GM23338 (cell line): Measurements from ENCODE around the gene ZSCAN2. TPM values are rescaled to one million over a fixed set of nuclear protein-coding genes. Genes with fewer than 3 reads are reported as not detected.
A peak's percentile ranks its signal among the peaks of the same experiment; 100 is the strongest.

ENCODE experiments used
- ATAC-seq: fragments of 200-7000 bp; cut with Tn5 transposase; 3 replicates; pipeline ENCODE4 v1.9.1; 2020
- DNase-seq: peaks from one replicate; pipeline ENCODE4 v3.0.0-alpha.2; 2015; ENCODE audit warnings: low spot score
- H2AFZ ChIP-seq: fragments of 200-600 bp; sonication (generic); 2 replicates; pipeline ENCODE4 v1.8.0; 2016; ENCODE audit warnings: antibody characterized with exemption, mild to moderate bottlenecking, moderate library complexity
- H3F3A ChIP-seq: fragments of 200-600 bp; sonication (generic); replicated peaks from 2 replicates; pipeline ENCODE4 v1.8.0; 2017; ENCODE audit warnings: antibody characterized with exemption, mixed run types, low read depth
- H3K27ac ChIP-seq: fragments of 200-600 bp; sonication (generic); 2 replicates; pipeline ENCODE4 v1.6.1; 2016; ENCODE audit warnings: low read depth
- H3K27me3 ChIP-seq: fragments of 200-600 bp; sonication (generic); 2 replicates; pipeline ENCODE4 v1.8.0; 2016; ENCODE audit warnings: mild to moderate bottlenecking, mixed run types, moderate library complexity; ENCODE audit not compliant: insufficient read depth
- H3K36me3 ChIP-seq: fragments of 200-600 bp; sonication (generic); 2 replicates; pipeline ENCODE4 v1.8.0; 2016; ENCODE audit warnings: mild to moderate bottlenecking; ENCODE audit not compliant: insufficient read depth
- H3K4me1 ChIP-seq: fragments of 200-600 bp; sonication (generic); 2 replicates; pipeline ENCODE4 v1.8.0; 2016; ENCODE audit warnings: mild to moderate bottlenecking, moderate library complexity; ENCODE audit not compliant: insufficient read depth
- H3K4me2 ChIP-seq: fragments of 200-600 bp; sonication (generic); 2 replicates; pipeline ENCODE4 v1.7.1; 2017; ENCODE audit warnings: mixed run types
- H3K4me3 ChIP-seq: fragments of 200-600 bp; sonication (generic); 2 replicates; pipeline ENCODE4 v1.6.1; 2016; ENCODE audit warnings: mixed run types
- H3K79me2 ChIP-seq: fragments of 200-600 bp; sonication (generic); replicated peaks from 2 replicates; pipeline ENCODE4 v1.8.0; 2017; ENCODE audit warnings: mild to moderate bottlenecking; ENCODE audit not compliant: insufficient read depth
- H3K9me2 ChIP-seq: fragments of 200-600 bp; sonication (generic); 2 replicates; pipeline ENCODE4 v1.8.0; 2017; ENCODE audit not compliant: insufficient read depth
- H4K20me1 ChIP-seq: fragments of 200-600 bp; sonication (generic); replicated peaks from 2 replicates; pipeline ENCODE4 v1.8.0; 2017; ENCODE audit warnings: mild to moderate bottlenecking; ENCODE audit not compliant: insufficient read depth
- H3K27ac Mint-ChIP-seq: 2 replicates; pipeline ENCODE4 v1.8.0; 2020; ENCODE audit warnings: inconsistent platforms, mild to moderate bottlenecking, moderate library complexity, mixed read lengths
- H3K27me3 Mint-ChIP-seq: 3 replicates; pipeline ENCODE4 v1.8.0; 2022; ENCODE audit warnings: low read depth, mild to moderate bottlenecking, moderate library complexity, mixed read lengths, inconsistent platforms; ENCODE audit not compliant: insufficient read depth, poor library complexity
- H3K36me3 Mint-ChIP-seq: 3 replicates; pipeline ENCODE4 v1.8.0; 2021; ENCODE audit warnings: low read depth, mild to moderate bottlenecking, inconsistent platforms, moderate library complexity, mixed read lengths
- H3K4me1 Mint-ChIP-seq: 3 replicates; pipeline ENCODE4 v1.8.0; 2020; ENCODE audit warnings: mild to moderate bottlenecking, inconsistent platforms, mixed read lengths
- H3K4me3 Mint-ChIP-seq: 3 replicates; pipeline ENCODE4 v1.8.0; 2021; ENCODE audit warnings: moderate library complexity, mild to moderate bottlenecking, inconsistent platforms, mixed read lengths
- H3K9me3 Mint-ChIP-seq: 3 replicates; pipeline ENCODE4 v1.8.0; 2020; ENCODE audit warnings: moderate library complexity, mild to moderate bottlenecking, inconsistent platforms, mixed read lengths
- ETS1 ChIP-seq: IDR thresholded peaks from 2 replicates; pipeline ENCODE4 v1.6.1; 2016; ENCODE audit warnings: antibody characterized with exemption
- EZH2 ChIP-seq: fragments of 200-600 bp; sonication (generic); IDR thresholded peaks from one replicate; pipeline ENCODE4 v1.8.0; 2017; ENCODE audit warnings: antibody characterized with exemption, mild to moderate bottlenecking, low read depth; ENCODE audit not compliant: unreplicated experiment
- EZH2phosphoT487 ChIP-seq: fragments of 200-600 bp; sonication (generic); IDR thresholded peaks from one replicate; pipeline ENCODE4 v1.8.1; 2018; ENCODE audit warnings: antibody characterized with exemption; ENCODE audit not compliant: unreplicated experiment
- JUNB ChIP-seq: IDR thresholded peaks from one replicate; pipeline ENCODE4 v1.6.1; 2016; ENCODE audit warnings: antibody characterized with exemption; ENCODE audit not compliant: unreplicated experiment
- NANOG ChIP-seq: IDR thresholded peaks from 2 replicates; pipeline ENCODE4 v1.6.1; 2016; ENCODE audit warnings: antibody characterized with exemption, borderline replicate concordance
- POLR2AphosphoS5 ChIP-seq: IDR thresholded peaks from 2 replicates; pipeline ENCODE4 v1.6.1; 2016; ENCODE audit warnings: antibody characterized with exemption, low read depth
- REST ChIP-seq: IDR thresholded peaks from one replicate; pipeline ENCODE4 v1.6.1; 2018; ENCODE audit warnings: antibody characterized with exemption; ENCODE audit not compliant: unreplicated experiment
- STAT1 ChIP-seq: IDR thresholded peaks from one replicate; pipeline ENCODE4 v1.6.1; 2016; ENCODE audit warnings: antibody characterized with exemption; ENCODE audit not compliant: unreplicated experiment
- ZNF114 ChIP-seq: fragments of 250-450 bp; sonication (Bioruptor Pico); IDR thresholded peaks from 2 replicates; pipeline ENCODE4 v1.5.0; 2020; ENCODE audit warnings: mild to moderate bottlenecking, moderate library complexity
- ZNF331 ChIP-seq: fragments of 250-450 bp; sonication (Bioruptor Pico); IDR thresholded peaks from 2 replicates; pipeline ENCODE4 v1.5.0; 2020; ENCODE audit warnings: low read depth, mild to moderate bottlenecking, moderate library complexity
- ZNF462 ChIP-seq: fragments of 250-450 bp; sonication (Bioruptor Pico); IDR thresholded peaks from 2 replicates; pipeline ENCODE4 v1.5.0; 2020; ENCODE audit warnings: mild to moderate bottlenecking, moderate library complexity
- polyA plus RNA-seq: library from polyadenylated mRNA; unstranded; fragments of >200 nt; fragmentation: Nextera tagmentation; extraction: Ambion mirVana; gene quantifications from 2 replicates; pipeline ENCODE4 v1.2.1, GENCODE V29; 2016
- total RNA-seq: library from RNA; depleted of rRNA; stranded (reverse); fragments of >200 nt; shearing (Covaris generic); gene quantifications from 2 replicates; pipeline ENCODE4 v1.2.3, GENCODE V29; 2014

ZSCAN2 gene
- total and polyA plus RNA-seq, 2 experiments from 2014 or later: 45.8 to 63.9 TPM

- Histone ChIP-seq H3K79me2 (peaks cover 8% of the 10 kb centered on the region; the same call in 1 of the 2 replicates), H4K20me1 (no peaks in the 10 kb centered on the region; the same call in 1 of the 2 replicates), H3F3A (peaks cover 11% of the 10 kb centered on the region; the same call in 1 of the 2 replicates), H3K27me3 (no peaks in the 10 kb centered on the region), H3K27ac (peak overlapping the region; percentile 84; the same call in 1 of the 2 replicates), H3K4me1 (0 out of 2 replicates have a peak, but pooled peaks cover 8% of the 10 kb centered on the region), H2AFZ (peak overlapping the region; percentile 90), H3K4me2 (peak overlapping the region; percentile 89), H3K4me3 (peak overlapping the region; percentile 92), H3K36me3 (no peaks in the 10 kb centered on the region), H3K9me2 (no peaks in the 10 kb centered on the region)
- peaks cover 13% of the 10 kb centered on the region for H3K4me1 Mint-ChIP-seq
- no peak for TF ChIP-seq ZNF331 (CRISPR knock-in tag)
- TF ChIP-seq ZNF114: no peak
- TF ChIP-seq ETS1: no peak
- TF ChIP-seq EZH2: no peak
- no peak for TF ChIP-seq REST
- TF ChIP-seq JUNB: no peak
- TF ChIP-seq STAT1: no peak
- no peak for TF ChIP-seq NANOG
- TF ChIP-seq ZNF462 (CRISPR knock-in tag): no peak
- no peak for TF ChIP-seq POLR2AphosphoS5
- no peak for TF ChIP-seq EZH2phosphoT487
- peaks cover 13% of the 10 kb centered on the region for H3K27me3 Mint-ChIP-seq
- no peaks in the 10 kb centered on the region for H3K36me3 Mint-ChIP-seq
- DNase-seq (peak; percentile 48), ATAC-seq (peak; percentile 75)
- H3K9me3 Mint-ChIP-seq: no peaks in the 10 kb centered on the region; the same call in 2 of the 3 replicates
- peak overlapping the region; percentile 84; the same call in 1 of the 2 replicates for H3K27ac Mint-ChIP-seq
- peak overlapping the region; percentile 89 for H3K4me3 Mint-ChIP-seq
Measured at GRCh38 chr15:84570164-84570735, 30.6 kb upstream of the ZSCAN2 start.
